HCT116 (cell line): Measurements from ENCODE around the gene COL15A1.

ENCODE experiments used
- CTCF ChIP-seq, 3 experiments: fragments of 200-600 bp in 1 of 3; sonication (generic) in 1 of 3; IDR thresholded peaks in 2 of 3; conservative IDR thresholded peaks in 1 of 3; 2 replicates each; pipeline ENCODE4 v1.5.1; 2012 to 2017; ENCODE audit warnings: low read depth in 2 of 3, low read length in 2 of 3, antibody characterized with exemption in 1 of 3, borderline replicate concordance in 1 of 3, control low read depth in 1 of 3, mild to moderate bottlenecking in 1 of 3, mixed read lengths in 1 of 3, mixed run types in 1 of 3, moderate library complexity in 1 of 3; ENCODE audit not compliant: insufficient read depth in 1 of 3
- EZH2phosphoT487 ChIP-seq: fragments of 200-600 bp; IDR thresholded peaks from 2 replicates; pipeline ENCODE4 v1.6.1; 2018; ENCODE audit warnings: antibody characterized with exemption, borderline replicate concordance
- POLR2A ChIP-seq: IDR thresholded peaks from 2 replicates; pipeline ENCODE4 v1.7.0; 2011; ENCODE audit warnings: borderline replicate concordance; ENCODE audit not compliant: insufficient read depth, insufficient read length; ENCODE audit errors: extremely low read depth

DNA sequence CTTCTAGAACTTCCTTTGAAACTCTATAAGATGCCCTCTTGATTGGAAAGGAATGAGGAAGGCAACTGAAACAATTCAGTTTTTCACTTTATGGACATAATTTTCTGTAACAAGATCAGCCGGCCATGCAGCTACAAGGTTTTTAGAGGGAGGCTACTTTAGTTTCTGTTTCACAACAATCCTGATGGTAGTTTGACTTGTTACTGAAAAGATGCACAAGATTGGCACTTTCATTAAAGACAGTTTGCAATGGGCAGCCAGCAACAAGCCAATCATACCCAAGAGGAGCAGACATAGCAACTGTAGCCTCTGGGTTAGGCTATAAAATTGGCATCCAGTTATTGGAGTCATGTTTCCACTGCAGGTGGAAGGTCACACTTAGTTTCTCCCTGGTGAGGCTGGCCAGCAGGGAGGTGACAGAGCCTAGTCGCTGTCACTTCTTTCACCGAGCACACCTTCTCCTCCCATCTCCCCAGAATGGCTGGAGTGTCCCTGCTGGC lies 87.0 kb downstream of the COL15A1 start:
- TF ChIP-seq EZH2phosphoT487 (no peak), CTCF (IDR thresholded peaks at IDR 0.05 in 2 of 3, conservative IDR thresholded peaks at IDR 0.05 in 1 of 3; ENCODE audit: borderline replicate concordance in 1 of 3, insufficient read depth in 1 of 3, low read depth in 2 of 3, low read length in 2 of 3) (no peak), POLR2A (no peak)
